GM20000 (cell line): Measurements from ENCODE around the gene CCDC85B.

Experiments
- DNase-seq: peaks from one replicate; pipeline ENCODE4 v3.0.0; 2012; ENCODE audit warnings: low spot score
- TF ChIP-seq, protein P1 (sequence below): IDR thresholded peaks from 2 replicates; pipeline ENCODE4 v1.5.1; 2012; ENCODE audit warnings: mild to moderate bottlenecking, control low read depth; ENCODE audit errors: extremely low read depth, missing control alignments

Gene CCDC85B

DNA sequence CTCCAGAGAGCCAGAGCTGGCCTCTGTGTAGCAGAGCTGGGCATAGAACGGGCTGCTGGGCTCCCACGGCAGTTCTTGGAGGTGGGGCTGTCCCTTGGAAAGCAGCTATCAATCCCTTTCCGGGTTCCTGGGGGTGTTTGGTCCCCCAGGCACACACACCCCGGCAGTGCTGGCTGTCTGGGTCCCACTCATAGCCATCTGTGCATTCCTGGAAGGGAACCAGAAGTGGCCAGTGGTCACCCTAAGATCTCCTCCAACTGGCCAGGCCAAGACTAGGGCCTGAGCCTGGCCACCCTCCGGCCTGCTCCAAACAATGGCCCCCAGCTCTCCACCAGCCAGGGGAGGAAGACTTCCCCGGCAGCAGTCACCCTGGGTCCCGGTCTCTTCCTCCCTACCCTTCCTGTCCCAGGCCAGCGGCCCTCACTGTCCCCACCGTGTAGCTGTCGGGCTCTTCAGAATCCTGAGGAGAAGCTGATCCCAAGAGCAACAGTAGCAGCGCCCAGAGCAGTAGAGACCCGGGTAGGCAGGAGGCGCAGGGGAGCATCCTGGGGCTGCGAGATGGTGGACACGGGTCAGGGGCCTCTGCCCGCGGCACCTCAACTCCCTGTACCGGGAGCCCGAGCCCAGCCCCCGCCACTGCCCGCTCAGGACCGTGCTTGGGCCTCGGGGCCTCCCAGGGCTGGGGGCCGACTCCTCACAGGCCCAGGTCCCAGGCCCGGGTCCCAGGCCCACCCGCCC is 18.5 kb upstream of the CCDC85B start:
- DNase-seq = no peak
- TF ChIP-seq, protein P1, sequence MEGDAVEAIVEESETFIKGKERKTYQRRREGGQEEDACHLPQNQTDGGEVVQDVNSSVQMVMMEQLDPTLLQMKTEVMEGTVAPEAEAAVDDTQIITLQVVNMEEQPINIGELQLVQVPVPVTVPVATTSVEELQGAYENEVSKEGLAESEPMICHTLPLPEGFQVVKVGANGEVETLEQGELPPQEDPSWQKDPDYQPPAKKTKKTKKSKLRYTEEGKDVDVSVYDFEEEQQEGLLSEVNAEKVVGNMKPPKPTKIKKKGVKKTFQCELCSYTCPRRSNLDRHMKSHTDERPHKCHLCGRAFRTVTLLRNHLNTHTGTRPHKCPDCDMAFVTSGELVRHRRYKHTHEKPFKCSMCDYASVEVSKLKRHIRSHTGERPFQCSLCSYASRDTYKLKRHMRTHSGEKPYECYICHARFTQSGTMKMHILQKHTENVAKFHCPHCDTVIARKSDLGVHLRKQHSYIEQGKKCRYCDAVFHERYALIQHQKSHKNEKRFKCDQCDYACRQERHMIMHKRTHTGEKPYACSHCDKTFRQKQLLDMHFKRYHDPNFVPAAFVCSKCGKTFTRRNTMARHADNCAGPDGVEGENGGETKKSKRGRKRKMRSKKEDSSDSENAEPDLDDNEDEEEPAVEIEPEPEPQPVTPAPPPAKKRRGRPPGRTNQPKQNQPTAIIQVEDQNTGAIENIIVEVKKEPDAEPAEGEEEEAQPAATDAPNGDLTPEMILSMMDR = no peak

DNA sequence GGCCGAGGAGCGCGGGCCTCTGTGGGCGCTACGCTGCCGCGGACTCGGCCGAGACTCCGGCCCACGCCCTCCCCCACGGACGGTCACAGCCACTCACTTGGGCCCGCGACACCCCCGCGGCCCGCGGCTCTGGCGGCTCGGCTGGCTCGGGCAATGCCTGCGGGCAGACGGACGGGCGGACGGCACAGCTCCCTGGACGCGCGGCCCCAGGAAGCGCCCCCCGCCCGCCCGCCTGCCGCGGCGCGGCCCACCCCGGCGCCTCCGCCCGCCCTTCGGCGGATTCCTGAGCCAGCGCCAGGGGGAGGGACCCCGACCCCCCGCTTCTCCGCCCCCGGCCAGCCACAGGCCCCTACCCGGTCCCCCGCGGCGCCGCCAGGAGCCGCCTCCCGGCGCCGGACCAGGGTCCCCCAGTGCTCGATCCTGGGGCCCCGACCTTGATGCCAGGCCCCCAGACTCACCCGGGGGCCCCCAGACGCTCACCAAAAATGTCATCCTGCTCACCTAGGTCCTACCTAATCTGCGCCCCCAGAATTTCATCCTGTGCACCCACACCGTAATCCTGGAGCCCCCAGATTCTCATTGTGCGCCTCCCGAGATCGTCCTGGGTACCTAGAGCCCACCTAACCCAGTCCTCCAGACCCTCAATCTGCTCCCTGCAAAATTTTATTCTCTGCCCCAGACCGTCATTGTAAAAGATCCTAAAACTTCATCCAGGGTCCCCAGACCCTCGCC is 17.7 kb upstream of the CCDC85B start, which contains the start of gene EFEMP2:
EFEMP2 (minus strand) TSS at position 215 of the 732 bp plus-strand sequence. CDS start 446 bp downstream, outside the sequence.
- no peak for DNase-seq
- TF ChIP-seq, protein P1 = no peak

DNA sequence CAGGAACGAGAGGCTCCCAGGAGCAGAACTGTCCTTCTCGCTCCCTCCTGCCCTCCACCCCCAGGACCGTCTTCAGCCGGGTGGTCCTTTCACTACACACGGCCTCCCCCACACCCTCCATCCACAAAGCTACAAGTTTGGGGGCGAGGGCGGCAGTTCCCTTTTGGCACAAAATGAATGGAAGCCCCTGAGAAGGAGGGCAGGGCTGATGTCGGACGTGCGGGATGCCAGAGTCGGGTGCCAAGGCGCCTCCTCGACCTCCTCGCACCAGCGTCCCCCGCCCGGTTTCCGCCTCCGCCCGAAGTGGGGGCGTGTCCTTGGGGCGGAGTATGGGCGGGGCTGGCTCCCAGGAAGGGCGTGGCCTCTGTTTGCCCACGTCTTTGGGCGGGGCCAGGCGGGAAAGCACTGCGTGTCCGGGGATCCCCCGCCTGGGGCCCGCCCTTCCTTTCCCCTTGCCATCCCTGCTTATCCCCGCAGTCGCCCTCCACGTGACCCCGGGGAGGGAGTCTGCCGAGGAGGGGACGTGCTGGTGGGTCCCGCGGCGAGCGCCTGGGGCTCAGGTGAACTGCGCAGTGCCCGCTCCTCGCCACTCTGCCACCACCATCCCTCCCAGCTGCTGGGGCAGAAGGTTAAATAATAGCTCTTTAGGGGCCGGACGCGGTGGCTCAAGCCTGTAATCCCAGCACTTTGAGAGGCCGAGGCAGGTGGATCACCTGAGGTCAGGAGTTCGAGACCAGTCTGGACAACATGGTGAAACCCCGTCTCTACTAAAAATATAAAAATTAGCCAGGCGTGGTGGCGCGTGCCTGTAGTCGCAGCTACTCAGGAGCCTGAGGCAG is 16.9 kb upstream of the CCDC85B start:
- TF ChIP-seq, protein P1 = no peak
- peak; percentile 97 for DNase-seq

DNA sequence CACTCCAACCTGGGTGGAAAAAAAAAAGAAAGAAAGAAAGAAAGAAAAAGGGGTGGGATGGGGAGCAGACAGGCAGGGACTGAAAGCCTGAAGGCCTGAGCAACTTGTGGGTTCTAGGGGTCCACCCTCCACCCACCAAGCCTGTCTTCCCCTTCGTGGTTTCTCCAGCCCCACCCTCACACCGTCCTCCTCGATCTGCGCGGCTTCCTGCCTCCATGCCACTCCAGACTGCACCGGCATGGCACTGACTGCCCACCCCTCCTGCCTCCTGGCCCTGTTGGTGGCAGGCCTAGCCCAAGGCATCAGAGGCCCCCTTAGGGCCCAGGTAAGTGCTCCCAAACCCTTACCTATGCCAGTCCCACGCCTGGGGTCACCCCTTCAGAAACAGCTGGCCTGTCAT is 10.9 kb upstream of the CCDC85B start, which contains the start of gene CTSW:
CTSW (plus strand) TSS at position 221 of the 400 bp plus-strand sequence; CDS start at position 239, 18 bp downstream.
- TF ChIP-seq, protein P1 = no peak
- DNase-seq = no peak

DNA sequence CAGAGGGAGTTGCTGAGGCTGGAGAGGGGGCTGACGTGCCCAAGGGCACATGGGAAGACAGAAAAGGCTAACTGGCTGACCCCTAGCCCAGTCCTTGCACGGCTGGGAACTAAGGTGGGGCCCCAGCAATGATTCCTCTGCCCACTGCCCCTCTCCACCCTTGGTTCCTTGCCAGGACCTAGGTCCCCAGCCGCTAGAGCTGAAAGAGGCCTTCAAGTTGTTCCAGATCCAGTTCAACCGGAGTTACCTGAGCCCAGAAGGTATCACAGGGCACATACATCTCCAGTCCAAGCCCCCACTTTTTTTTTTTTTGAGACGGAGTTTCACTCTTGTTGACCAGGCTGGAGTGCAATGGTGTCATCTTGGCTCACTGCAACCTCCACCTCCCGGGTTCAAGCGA is 10.4 kb upstream of the CCDC85B start:
- DNase-seq = no peak
- TF ChIP-seq, protein P1 = no peak

DNA sequence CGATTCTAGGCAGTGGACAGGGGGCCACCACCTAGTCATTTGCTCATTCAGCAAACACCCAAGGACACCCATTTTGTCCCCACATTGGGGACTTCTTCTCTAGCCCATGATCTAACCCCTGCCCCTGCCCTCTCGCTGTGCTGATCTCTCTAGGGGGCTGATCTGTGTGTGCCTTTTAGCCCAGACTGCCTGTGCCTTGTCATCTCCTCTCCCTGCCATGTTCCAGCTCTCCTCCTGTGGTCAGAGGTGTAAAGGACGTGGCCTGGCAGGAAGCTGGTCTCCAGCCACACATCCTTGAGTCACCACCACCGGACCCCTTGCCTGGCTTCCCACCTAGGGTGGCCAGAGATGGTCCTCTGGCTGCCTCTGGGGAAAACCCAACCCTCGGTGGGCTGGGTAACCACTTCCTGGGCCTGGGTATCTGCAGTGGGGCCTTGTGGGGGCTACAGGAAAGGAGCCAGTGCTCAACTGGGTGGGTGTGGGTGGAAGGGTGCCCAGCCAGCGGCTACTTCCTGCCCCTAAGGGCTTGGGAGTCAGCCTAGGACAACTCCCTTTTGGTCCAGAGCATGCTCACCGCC is 9.5 kb upstream of the CCDC85B start:
- TF ChIP-seq, protein P1 = no peak
- no peak for DNase-seq
